ENCODE results near the gene ZNF429.

The ZNF429 gene

GRCh38 chr19:21581646-21582240 is 76.3 kb downstream of the ZNF429 start:
- Histone ChIP-seq H3K79me2 (ENCODE audit: insufficient read depth, low read depth) (no peaks in the 10 kb centered on the region), H3K4me1 (ENCODE audit: low read depth, poor library complexity, severe bottlenecking) (no peaks in the 10 kb centered on the region), H3K36me3 (ENCODE audit: insufficient read depth) (no peaks in the 10 kb centered on the region), H3K27ac (no peak overlapping the region), H3K4me3 (IDR thresholded peaks at IDR 0.05; ENCODE audit: insufficient read depth, low read depth, low read length) (no peak overlapping the region), H4K20me1 (ENCODE audit: insufficient read depth) (no peaks in the 10 kb centered on the region), H3K27me3 (ENCODE audit: insufficient read depth, low read depth) (no peaks in the 10 kb centered on the region), H2AFZ (ENCODE audit: low read depth) (no peak overlapping the region), H3K9ac (no peak overlapping the region), H3K4me2 (no peak overlapping the region)
- no peak for TF ChIP-seq CTCF (conservative IDR thresholded peaks at IDR 0.05; ENCODE audit: low read depth, low read length)

GRCh38 chr19:21584537-21584936 is 79.1 kb downstream of the ZNF429 start:
- no peak for TF ChIP-seq CTCF (conservative IDR thresholded peaks at IDR 0.05; ENCODE audit: low read depth, low read length)
- Histone ChIP-seq H3K4me2 (no peak overlapping the region), H4K20me1 (ENCODE audit: insufficient read depth) (no peaks in the 10 kb centered on the region), H3K4me3 (IDR thresholded peaks at IDR 0.05; ENCODE audit: insufficient read depth, low read depth, low read length) (no peak overlapping the region), H3K27me3 (ENCODE audit: insufficient read depth, low read depth) (no peaks in the 10 kb centered on the region), H3K79me2 (ENCODE audit: insufficient read depth, low read depth) (no peaks in the 10 kb centered on the region), H2AFZ (ENCODE audit: low read depth) (no peak overlapping the region), H3K27ac (no peak overlapping the region), H3K9ac (no peak overlapping the region), H3K4me1 (ENCODE audit: low read depth, poor library complexity, severe bottlenecking) (no peaks in the 10 kb centered on the region), H3K36me3 (ENCODE audit: insufficient read depth) (no peaks in the 10 kb centered on the region)

GRCh38 chr19:21585281-21585890 is 80.0 kb downstream of the ZNF429 start:
- H3K27ac ChIP-seq = no peak overlapping the region
- no peaks in the 10 kb centered on the region for H3K79me2 ChIP-seq (ENCODE audit: insufficient read depth, low read depth)
- no peak overlapping the region for H2AFZ ChIP-seq (ENCODE audit: low read depth)
- H3K27me3 ChIP-seq (ENCODE audit: insufficient read depth, low read depth) = no peaks in the 10 kb centered on the region
- H3K4me2 ChIP-seq = no peak overlapping the region
- no peak for TF ChIP-seq CTCF (conservative IDR thresholded peaks at IDR 0.05; ENCODE audit: low read depth, low read length)
- H3K4me3 ChIP-seq (IDR thresholded peaks at IDR 0.05; ENCODE audit: insufficient read depth, low read depth, low read length) = no peak overlapping the region
- no peaks in the 10 kb centered on the region for H3K36me3 ChIP-seq (ENCODE audit: insufficient read depth)
- H3K9ac ChIP-seq = no peak overlapping the region
- no peaks in the 10 kb centered on the region for H3K4me1 ChIP-seq (ENCODE audit: low read depth, poor library complexity, severe bottlenecking)
- no peaks in the 10 kb centered on the region for H4K20me1 ChIP-seq (ENCODE audit: insufficient read depth)

- Histone ChIP-seq H4K20me1 (ENCODE audit: insufficient read depth) (no peaks in the 10 kb centered on the region), H3K36me3 (ENCODE audit: insufficient read depth) (no peaks in the 10 kb centered on the region), H2AFZ (ENCODE audit: low read depth) (no peak overlapping the region), H3K4me2 (no peak overlapping the region), H3K79me2 (ENCODE audit: insufficient read depth, low read depth) (no peaks in the 10 kb centered on the region), H3K27ac (no peak overlapping the region), H3K4me1 (ENCODE audit: low read depth, poor library complexity, severe bottlenecking) (no peaks in the 10 kb centered on the region), H3K27me3 (ENCODE audit: insufficient read depth, low read depth) (no peaks in the 10 kb centered on the region), H3K9ac (no peak overlapping the region), H3K4me3 (IDR thresholded peaks at IDR 0.05; ENCODE audit: insufficient read depth, low read depth, low read length) (no peak overlapping the region)
- TF ChIP-seq CTCF (conservative IDR thresholded peaks at IDR 0.05; ENCODE audit: low read depth, low read length) = no peak
Observed at GRCh38 chr19:21586311-21587116, 81.1 kb downstream of the ZNF429 start.

Data from KMS-11 (cell line).